ENCODE measurements around the gene INTS11.

INTS11 gene

DNA sequence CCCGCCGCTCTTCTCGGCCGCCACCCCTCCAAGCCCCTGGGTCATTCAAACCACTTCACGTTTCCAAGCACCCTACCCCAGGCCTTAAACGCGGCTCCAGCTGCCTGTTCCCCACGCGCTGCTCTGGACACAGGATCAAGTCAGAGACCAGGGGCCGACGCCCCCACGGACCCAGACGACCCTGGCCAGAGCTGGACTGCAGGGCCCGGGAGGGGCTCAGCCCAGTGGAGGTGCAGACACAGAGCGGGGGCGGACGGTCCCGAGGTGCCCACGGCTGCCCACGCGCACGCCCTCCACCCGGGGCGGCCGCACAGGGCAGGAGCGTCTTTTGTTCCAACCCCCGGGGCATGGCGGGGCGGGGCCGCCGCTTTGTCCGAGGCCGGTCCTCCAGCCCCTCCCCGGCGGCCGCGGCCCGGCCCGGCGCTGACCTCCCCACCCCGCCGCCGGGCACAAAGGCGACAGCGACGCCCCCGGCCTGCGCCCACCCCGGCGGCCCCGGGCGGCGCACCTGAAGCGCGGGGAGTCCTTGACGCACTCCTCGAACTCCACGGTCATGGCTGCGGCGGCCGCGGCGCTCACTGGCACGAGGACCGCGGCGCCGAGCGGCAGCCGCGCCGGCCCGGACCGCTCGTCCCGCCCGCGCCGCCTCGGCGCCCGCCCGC is 17.1 kb downstream of the INTS11 start:
- TF ChIP-seq, protein P1, sequence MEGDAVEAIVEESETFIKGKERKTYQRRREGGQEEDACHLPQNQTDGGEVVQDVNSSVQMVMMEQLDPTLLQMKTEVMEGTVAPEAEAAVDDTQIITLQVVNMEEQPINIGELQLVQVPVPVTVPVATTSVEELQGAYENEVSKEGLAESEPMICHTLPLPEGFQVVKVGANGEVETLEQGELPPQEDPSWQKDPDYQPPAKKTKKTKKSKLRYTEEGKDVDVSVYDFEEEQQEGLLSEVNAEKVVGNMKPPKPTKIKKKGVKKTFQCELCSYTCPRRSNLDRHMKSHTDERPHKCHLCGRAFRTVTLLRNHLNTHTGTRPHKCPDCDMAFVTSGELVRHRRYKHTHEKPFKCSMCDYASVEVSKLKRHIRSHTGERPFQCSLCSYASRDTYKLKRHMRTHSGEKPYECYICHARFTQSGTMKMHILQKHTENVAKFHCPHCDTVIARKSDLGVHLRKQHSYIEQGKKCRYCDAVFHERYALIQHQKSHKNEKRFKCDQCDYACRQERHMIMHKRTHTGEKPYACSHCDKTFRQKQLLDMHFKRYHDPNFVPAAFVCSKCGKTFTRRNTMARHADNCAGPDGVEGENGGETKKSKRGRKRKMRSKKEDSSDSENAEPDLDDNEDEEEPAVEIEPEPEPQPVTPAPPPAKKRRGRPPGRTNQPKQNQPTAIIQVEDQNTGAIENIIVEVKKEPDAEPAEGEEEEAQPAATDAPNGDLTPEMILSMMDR (IDR thresholded peaks at IDR 0.05; ENCODE audit: control insufficient read depth, extremely low read depth, insufficient read depth), result no peak
- DNase-seq (ENCODE audit: low read depth), result no peak
- peak overlapping the region; percentile 66 for H3K4me3 ChIP-seq (ENCODE audit: low read depth, low read length)

DNA sequence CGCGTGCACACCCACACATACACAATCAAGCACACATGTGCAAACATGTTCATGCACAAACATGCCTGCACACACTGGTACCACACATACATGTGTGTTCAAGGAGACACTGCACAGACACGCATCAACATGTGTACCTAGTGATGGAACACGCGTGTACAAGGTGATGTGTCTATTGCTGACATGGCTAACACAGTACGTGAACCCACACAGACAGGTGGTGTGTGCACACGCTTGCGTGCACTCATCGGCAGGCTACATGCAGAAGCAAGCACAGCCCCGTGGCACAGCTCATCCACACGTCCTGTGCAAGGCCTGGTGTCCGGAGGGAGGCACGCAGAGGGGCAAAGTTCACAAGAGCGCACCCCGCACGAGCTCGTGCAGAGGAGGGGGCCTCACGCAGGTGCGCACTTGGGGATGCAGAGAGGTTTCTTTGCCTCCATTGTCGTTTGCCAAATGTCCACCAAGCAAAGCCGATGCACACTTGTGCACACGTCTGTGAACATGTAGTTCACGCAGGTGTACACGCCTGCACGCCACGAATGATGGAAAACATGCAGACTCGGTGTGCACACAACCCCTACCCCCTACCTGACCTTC is 17.7 kb downstream of the INTS11 start:
- peak overlapping the region; percentile 66 for H3K4me3 ChIP-seq (ENCODE audit: low read depth, low read length)
- no peak for DNase-seq (ENCODE audit: low read depth)
- TF ChIP-seq, protein P1 (IDR thresholded peaks at IDR 0.05; ENCODE audit: control insufficient read depth, extremely low read depth, insufficient read depth), result no peak

DNA sequence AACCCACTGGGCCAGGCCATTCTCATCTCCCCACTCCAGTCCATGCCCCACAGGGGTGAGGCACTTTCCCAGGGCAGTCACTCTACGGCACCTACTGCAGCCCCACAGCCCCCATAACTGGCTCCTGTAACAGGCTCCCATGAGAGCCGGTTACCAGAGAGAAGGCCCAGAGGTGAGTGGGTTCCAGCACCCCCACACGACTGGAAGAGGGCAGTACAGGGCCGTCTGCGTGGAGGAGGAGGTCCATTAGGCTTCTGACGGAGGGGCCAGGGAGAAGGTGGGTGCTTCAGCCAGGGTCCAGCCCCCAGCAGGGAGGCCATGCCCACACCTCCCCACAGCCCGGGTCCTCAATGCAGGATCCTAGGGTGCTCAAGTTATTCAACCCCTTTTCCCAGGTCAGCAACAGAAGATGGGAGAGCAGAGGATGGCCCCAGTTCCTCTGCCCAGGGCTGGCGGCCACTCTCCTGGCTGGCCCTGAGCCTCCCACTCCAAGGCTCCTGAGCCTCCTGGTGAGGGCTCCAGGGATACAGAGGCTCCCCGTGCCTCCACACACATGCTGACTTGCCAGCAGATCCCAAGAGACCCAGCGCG is 18.3 kb downstream of the INTS11 start:
- TF ChIP-seq, protein P1 (IDR thresholded peaks at IDR 0.05; ENCODE audit: control insufficient read depth, extremely low read depth, insufficient read depth), result no peak
- no peak for DNase-seq (ENCODE audit: low read depth)
- H3K4me3 ChIP-seq (ENCODE audit: low read depth, low read length), result peak overlapping the region; percentile 66

DNA sequence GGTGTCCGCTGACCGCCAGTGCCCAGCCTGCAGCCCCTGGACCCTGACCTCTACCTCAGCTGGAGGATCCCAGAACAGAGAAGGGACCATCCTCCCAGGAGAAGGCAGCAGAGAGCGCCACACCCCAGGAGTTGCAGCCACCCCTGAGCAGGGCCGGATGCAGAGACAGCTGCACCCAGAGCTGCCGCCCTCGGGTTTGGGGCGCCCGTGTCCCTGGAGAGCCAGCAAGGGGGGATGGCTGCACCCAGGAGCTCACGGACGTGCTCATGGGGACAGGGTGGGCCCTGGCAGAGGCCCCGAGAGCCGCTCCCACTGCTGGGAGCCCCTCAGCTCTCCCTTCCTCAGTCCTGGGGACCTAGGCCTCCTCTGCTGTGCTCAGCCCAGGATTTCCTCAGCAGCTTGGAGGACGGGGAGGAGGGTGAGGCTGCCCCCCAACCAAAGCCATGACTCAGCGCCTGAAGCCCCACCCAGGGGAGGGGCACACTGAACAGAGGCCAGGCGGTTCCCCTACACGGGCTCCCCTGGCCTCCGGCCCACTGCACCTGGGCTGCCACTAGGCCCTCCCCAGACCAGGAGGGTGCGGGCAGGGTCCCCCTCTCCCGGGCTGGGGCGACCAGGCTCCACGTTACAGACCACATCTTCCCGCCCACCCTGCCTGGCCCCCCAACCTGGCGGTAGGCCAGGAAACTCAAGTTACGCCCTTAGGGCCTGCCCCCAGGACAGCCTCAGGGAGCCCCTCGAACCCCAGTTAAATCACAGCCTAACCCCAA is 19.0 kb downstream of the INTS11 start:
- DNase-seq (ENCODE audit: low read depth), result no peak
- TF ChIP-seq, protein P1 (IDR thresholded peaks at IDR 0.05; ENCODE audit: control insufficient read depth, extremely low read depth, insufficient read depth), result no peak
- peak overlapping the region; percentile 66 for H3K4me3 ChIP-seq (ENCODE audit: low read depth, low read length)

DNA sequence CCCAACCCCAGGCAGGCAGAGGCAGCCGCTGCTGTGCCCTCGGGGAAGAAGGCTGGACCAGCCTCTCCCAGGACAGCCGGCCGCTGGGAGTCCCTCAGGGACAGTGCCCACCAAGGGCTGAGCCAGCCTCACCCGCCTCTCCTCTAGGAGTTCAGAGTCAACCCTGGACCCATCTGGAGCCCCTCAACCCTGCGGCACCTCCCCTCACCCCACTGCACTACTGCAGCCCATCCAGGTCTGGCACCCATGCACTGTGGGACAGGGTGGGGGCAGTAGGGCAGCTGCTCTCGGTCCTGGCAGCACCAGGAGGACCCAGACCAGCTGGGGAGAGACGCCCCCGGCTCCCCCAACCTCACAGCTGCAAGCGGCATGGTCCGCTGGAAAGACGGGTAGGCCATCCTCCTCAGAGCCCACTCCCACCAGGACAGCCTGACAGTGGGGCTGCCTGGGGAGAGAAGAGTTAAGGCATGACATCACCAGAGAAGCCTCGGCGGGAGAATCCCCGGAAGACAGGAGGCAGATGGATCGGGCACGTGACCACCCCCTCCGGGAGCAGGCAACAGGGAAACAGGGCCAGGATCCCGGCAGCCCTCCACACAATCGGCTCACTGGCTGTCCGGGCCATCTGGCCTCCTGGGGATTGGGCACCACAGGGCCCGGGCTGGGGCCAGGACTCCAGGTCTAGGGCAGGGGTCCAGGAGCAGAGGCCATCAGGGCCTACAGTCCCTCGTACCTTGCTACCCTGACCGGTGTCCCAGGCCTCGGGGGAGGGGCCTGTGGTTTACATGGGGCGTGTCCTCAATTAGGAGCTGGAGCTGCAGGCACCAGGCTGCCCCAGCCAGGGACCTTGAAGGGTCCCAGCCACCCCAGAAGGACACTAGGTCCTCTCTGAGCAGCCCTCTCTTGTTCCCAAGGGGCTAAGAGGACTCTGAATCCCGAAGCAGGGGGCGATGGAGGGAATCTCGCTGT is 19.8 kb downstream of the INTS11 start:
- peak overlapping the region; percentile 66 for H3K4me3 ChIP-seq (ENCODE audit: low read depth, low read length)
- no peak for DNase-seq (ENCODE audit: low read depth)
- TF ChIP-seq, protein P1 (IDR thresholded peaks at IDR 0.05; ENCODE audit: control insufficient read depth, extremely low read depth, insufficient read depth), result no peak

DNA sequence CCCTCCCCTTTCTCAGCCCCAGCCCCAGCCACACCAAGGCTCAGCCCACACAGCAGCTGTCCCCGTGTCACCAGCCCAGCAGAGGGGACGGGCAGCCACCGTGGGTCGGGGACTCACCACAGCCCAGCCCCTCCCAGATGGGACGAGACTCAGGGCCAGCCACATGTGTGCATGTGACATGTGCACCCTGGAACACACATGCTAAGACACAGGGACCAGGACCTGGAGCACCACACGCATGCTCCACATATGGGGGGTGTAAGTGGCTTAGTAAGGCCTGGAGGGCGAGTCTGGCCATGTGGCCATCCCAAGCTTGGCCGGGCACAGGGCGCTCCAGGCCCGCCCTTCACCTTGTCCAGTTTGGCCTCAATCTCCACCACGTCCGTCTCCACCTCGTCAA is 20.7 kb downstream of the INTS11 start:
- no peak overlapping the region for H3K4me3 ChIP-seq (ENCODE audit: low read depth, low read length)
- TF ChIP-seq, protein P1 (IDR thresholded peaks at IDR 0.05; ENCODE audit: control insufficient read depth, extremely low read depth, insufficient read depth), result no peak
- DNase-seq (ENCODE audit: low read depth), result no peak

Measured in LNCaP clone FGC (cell line).